Retinal pigment epithelial cell (primary cell): ENCODE results near the gene STUB1.

Source experiments
- DNase-seq: peaks from one replicate; pipeline ENCODE4 v3.0.0-alpha.2; 2010; ENCODE audit warnings: low read depth
- H3K4me3 ChIP-seq: 2 replicates; pipeline ENCODE4 v1.5.1; 2011; ENCODE audit warnings: mild to moderate bottlenecking, low read length, control low read depth, moderate library complexity
- CTCF ChIP-seq: conservative IDR thresholded peaks from 2 replicates; pipeline ENCODE4 v1.5.1; 2011; ENCODE audit warnings: low read depth, low read length, control low read depth, inconsistent platforms

STUB1 gene

DNA sequence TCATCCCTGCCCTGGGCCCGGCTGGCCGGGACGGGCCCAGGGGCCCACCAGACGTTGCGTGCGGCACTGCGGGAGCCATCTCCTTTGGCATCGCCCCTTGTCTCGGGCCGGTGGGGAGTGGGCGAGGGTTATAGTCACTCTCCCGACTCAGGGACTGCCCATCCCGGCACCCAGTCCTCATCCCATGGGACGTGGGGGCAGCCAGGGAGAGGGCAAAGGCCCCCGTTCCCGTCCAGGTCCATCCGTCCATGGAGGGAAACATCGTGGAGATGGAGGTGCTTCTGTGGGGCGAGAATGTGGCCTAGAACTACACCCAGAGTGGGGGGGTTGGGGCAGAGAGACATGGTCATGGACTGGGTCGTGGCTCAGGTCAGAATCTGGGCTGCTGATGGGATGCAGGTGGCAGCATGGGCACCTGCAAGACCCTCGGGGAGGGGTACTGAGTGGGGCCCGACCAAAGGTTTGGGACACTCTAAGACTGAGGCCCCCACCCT lies 33.5 kb upstream of the STUB1 start:
- no peak for DNase-seq
- TF ChIP-seq CTCF, result no peak
- H3K4me3 ChIP-seq, result no peak overlapping the region

GRCh38 chr16:647173-647902 lies 32.9 kb upstream of the STUB1 start:
- no peak for TF ChIP-seq CTCF
- no peak overlapping the region for H3K4me3 ChIP-seq
- DNase-seq, result no peak

DNA sequence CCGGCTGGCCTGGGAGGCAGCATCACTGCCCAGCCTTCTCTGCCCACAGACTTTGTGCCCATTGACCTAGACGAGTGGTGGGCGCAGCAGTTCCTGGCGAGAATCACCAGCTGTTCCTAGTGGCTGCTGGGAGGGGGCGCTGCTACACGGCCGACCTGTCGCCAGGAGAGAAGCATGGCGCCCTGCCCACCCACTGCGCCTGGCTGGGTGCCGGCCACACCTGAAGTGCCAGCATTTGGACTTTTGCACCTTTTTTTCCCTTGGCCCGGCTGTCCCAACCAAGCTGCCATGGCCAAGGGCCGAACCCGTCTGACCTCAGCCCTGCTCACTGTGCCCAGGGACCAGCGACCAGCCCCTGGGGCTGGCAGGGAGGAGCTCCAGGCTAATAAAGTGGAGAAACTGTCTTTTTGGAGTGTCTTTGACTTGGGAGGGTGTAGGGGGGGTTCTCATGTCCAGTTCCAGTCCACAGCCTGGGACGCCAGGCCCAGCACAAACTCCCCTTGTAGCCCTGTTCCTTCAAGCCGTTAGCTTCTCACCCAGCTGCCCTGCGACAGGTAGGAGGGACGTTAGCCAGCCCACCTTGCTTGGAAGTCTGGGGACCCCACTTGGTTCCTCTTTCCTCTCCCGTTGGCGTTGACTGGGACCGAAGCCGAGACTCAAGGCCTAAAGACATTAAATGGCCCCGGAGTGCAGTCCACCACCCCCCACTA lies 32.0 kb upstream of the STUB1 start:
- peak; percentile 52 for TF ChIP-seq CTCF
- DNase-seq, result no peak
- peak overlapping the region; percentile 47 for H3K4me3 ChIP-seq

DNA sequence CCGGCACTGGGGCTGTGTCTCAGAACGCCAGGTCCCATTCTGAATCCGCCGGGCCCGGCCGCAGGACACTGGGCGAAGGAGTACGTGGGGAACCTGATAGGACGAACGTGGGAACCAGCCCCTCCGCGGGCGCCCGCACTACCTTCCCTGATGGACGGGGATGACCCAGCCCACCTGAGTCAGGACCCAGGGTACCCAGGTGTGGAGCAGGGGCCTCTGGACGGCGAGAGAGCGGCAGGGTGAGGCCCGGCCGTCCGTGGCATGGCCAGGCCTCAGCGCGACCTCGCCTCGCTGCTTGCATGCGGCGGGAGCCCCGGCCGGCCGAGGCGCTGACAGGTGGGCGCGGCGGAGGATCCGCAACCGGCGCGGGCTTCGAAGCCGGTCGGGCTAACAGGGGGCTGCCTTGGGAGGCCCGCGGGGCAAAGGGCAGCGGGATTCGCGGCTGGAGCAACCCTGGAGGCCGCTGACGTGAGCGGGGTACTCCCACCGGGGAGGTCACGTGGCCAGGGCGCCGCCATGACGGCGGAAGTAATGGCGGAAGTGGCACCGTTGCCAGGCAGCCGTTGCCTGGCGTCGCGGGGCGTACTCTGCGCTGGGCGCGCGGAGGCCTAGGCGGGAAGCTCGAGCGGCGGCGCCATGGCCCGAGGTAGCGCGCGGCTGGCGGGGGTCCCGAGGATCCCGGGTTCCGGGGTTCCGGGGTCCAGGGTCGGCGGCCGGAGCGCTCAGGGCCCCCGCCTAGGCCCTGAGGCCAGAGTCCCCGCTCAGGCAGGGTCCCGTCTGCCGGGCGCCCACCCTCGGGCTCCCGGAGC lies 31.2 kb upstream of the STUB1 start, which contains the start of gene WDR90:
Gene WDR90, plus strand, starts transcription at position 585 of the 809 bp plus-strand sequence. Its CDS starts 52 bp downstream, at position 637.
- no peak for TF ChIP-seq CTCF
- H3K4me3 ChIP-seq, result peak within 1 kb of the TSS; percentile 47
- DNase-seq, result peak; percentile 63

DNA sequence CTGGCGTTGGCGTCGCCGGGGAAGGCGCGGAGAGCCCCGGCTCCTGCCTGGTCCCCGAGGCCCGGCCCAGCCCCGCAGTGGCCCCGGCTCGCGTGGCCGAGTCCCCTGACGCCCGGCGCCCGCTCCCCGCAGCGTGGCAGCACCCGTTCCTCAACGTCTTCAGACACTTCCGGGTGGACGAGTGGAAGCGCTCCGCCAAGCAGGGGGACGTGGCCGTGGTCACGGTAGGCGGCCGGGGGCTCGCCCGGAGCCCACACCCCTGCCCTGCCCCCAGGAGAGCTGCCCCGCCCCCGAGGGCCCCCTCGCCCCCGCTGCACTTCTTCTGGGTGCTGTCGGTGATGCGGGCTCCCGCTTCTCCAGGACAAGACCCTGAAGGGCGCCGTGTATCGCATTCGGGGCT lies 30.6 kb upstream of the STUB1 start:
- peak overlapping the region; percentile 47 for H3K4me3 ChIP-seq
- no peak for DNase-seq
- TF ChIP-seq CTCF, result no peak

DNA sequence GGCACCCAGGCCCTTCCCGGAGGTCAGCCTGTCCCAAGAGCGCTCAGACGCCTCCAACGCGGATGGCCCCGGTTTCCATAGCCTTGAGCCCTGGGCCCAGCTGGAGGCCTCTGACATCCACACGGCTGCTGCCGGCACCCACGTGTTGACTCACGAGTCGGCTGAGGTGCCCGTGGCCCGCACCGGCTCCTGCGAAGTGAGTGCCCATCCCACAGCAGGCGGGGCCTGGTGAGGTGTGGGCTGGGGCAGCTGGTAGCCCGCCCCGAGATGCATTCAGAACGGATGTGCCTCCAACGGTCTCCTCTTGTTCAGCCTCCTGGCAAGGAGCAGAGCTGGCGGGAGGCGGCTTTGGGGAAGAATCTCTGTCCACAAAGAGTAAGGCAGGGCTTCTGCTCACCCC lies 28.4 kb upstream of the STUB1 start:
- no peak for DNase-seq
- TF ChIP-seq CTCF, result no peak
- H3K4me3 ChIP-seq, result no peak overlapping the region
